ENCODE results near the gene ATPAF1.
A peak's percentile ranks its signal among the peaks of the same experiment; 100 is the strongest.

ATPAF1 gene

DNA sequence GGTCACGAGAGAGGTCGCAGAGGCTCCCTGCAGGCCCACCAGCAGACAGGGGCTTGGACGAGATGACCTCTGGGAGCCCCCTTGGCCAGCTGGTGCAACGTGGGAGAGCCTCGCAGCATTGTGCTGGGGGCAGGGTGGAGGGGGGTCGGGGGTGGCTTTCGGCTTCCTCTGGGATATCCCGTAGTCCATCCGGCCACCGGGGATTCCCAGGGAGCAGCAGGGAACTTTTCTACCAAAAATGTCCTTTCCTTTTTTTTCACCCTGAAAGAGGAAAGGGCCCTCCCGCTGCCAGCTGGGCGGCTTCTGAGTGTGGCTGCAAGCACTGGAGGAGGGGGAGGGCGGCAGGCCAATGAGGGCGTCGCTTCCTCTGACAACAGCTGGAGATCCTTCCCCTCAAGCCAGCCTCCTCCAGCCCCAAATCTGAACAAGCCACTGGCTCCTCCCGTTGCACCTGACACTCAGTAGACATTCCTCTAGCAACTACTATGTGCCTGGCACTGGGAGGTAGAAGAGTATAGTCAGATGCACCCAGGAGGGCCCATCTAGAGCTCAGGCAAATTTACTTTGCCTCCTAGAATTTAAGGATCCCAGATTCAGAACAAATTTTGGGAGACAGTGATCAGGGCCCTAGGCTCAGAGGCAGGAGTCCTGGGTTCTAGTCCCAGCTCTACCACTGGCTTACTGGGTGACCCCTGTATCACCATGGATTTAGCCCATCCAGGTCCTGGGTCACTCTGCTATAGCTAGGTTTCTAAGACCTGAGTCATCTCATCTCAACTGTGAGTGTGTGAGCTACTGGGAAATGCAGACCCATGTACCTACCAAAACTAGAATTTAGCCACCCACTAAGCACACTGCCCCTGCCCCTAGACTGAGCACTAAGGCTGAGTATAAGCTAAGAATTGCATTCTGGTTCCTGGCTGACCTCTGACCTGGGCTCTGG is 54.2 kb downstream of the ATPAF1 start:
- DNase-seq = no peak

GRCh38 chr1:46612937-46613660 is 55.1 kb downstream of the ATPAF1 start:
- no peak for DNase-seq

DNA sequence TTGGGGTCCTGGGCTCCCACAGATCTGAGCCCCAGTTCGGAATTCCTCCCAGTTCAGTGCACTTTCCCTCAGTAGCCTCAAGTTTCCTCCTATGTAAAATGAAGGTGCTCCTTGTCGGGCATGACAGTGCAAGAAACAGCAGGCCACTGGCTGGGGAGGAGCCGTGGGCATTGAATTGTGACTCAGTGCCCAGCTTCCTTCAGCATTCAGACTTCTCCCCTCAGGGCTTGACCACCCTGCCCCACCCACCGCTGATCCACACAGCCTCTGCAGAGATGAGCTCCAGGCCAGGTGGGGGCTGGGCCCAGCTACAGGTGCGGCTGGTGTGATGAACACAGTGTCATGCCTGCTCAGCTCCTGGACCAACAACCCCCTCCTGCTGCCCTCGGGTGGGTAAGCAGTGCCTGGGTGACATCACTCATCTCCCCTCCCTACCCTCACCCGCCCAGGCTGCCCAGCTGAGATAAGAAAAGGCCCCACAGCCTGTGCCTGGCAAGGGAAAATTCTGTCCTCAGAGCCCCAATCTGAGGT is 56.4 kb downstream of the ATPAF1 start:
- no peak for DNase-seq

DNA sequence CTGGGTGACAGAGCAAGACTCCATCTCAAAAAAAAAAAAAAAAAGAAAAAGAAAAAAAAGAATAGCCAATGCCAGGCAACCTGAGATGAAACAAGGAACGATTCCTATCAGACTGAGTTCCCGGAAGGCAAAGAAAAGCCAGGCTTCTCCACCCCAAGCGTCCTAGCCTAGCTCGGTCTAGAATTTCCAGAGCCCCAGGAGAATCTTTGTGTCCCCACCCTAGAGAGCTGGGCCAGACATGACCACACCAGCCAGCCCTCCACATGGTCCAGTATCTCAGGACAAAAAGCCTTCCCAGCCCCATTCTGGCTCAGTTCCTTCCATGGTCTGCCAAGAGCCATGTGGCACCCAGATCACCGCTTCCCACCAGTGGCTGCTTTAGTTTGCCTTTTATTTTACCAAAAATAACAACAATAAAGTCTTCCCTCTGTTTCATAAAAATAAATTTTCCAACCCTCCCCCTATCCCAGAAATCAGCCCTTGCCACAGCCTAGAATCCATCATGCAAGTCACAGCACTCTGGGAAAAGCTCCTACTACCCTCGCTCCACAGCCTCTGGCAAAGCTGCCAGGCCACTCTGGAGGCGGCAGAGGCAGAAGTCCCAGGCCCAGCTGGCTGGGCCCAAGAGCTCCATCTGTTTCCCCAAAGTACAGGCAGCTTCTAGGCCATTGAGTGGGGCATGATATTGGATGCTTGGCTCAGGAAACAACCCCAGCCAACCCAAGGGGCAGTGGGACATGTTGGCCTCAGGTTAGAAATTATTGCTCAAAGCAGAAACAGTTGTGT is 60.6 kb downstream of the ATPAF1 start:
- DNase-seq = no peak

DNA sequence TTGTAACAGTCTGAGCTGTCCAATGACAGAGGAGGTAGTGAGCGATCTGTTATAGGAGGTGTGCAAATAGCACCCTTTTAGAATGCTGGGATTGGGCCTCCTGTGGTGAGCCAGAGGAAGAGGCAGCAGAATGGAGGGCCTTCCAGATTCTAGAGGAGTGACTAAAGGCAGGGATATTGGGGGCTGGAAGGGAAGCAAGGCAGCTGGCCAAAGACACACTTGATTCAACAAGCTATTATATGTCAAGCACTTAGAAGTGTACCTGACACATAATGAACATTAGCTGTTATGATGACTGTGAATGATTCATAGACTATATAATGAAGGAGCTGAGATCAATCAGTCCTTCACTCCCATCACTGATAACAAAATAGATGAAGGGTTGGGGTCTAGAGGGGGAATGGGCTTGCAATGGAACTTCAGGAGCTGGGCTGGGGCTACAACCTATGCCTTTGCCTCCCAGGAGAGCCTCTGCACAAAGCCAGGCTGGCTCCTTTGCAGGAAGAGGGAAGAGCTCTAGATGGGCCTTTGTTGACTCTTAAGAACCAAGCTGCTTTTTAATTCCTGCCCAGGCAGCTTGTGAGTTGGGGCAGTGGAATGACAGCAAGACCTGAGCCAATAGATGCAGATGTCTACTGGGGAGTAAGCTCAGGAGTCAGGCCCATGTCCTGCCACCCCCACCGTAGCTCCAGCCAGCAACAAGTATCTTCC is 61.8 kb downstream of the ATPAF1 start:
- DNase-seq = no peak

DNA sequence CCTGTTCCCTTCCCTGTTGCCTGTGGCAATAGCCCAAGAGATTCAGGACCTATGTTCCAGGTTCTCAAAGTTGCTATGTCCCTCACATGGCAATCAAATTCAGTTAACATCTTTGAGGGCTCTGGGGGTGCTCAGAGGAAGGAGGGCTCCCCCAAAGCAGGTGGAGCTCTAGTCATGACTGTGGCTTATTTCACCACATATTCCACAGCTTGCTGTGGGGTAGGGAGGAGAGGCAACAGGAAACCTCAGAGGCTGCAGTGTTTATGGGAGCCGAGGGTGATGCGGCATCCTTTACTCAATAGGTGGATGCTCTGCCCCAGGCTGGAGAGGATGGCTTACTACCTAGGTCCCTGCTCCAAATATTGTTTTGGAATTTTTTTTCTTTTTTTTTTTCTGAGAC is 62.9 kb downstream of the ATPAF1 start:
- DNase-seq = no peak

- DNase-seq = peak; percentile 92 to 98
Measured at GRCh38 chr1:46603858-46604549, 64.2 kb downstream of the ATPAF1 start, which contains the start of gene MKNK1. MKNK1 (minus strand) TSS chr1:46604268; CDS start chr1:46583327, 20,941 bp downstream.

DNA sequence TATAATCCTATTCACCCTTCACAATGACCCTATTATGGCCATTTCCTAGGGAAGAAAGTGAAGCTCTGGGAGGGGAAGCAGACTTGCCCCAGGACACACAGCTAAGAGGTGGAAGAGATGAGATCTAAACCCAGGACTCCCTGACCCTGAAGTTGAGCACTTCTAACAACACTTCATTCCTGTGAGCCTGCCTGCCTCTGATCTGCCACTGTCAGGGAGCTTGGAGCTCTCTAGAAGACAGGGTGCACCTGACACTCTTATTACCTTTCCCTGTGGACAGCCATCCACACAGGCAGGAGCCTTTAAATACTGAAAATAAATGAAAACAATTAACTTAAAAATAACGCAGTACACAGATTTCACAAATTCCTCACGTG is 64.7 kb downstream of the ATPAF1 start:
- peak in 1 of 2 experiments; percentile 32 for DNase-seq

DNA sequence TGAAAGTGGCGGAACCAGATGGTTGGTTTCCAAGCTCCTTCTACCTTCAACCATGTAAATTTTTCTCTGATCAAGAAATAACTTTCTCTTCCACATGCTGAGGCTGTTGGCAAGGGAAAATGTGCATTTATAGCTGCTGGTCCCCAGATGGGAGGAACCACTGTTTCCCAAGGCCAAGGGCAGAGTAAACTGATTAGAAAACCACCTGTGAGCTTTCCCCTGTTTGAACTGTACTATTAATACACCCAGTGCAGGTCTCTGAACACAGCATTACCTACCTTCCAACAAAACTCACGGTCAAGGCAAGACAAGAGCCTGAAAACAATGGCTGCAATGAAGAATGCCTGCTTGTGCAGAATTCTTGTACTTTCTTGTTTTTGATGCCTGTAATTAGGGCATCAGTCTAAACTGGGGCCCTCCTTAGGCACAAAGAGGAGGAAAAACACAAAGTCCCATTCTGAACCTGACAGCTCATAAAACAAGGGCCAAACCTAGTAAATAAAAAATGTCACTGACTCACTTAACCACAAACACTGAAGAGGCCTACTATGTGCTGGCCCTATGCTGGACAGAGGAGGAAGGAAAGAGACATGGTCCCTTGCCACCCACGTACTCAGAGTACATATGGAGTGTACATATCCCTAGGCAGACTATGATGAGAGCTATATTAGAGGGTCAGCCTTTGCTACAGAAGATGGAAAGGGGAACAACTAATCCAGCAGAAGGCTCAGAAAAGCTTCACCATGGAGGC is 66.7 kb downstream of the ATPAF1 start:
- no peak for DNase-seq

DNA sequence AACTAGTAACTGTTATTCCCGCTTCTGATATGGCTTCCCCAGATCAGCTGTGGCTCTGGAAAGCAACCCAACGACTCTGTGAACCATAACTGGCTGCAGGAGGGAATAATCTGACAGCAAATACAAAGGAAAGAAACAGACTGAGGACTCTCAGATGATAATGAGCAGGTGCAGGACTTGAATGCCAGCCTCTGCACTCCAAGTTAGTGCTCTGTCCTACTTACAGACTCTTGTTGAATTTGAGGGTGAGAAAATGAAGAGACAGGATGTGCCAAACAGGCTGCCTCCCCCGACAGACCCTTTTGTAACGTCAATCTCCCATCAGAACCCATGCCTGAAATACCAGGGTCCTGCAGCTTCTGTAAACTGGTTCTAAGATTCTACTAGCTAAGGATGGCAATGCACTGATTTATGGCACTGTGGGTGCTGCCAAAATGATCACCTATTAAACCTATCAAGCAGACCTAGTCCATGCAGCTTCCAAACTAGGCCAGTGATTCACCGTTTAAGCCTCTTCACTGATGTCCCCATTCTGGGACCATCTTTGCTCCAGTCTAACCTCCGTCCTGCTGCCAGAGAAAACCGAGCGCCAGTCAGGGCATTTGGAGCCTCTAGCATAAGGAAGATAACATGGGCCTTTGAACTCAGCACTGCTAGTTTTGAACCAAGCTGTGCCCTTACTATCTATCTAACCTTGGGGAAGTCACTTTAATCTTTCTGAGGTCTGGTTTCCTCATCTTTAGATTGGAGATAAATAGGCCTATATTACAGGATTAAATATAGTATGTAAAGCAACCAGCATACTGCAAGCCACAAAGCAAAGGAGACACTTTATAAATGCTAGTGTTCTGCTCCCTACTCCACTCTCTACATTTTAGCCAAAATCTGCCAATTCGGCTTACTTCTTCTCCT is 68.8 kb downstream of the ATPAF1 start:
- no peak for DNase-seq

DNA sequence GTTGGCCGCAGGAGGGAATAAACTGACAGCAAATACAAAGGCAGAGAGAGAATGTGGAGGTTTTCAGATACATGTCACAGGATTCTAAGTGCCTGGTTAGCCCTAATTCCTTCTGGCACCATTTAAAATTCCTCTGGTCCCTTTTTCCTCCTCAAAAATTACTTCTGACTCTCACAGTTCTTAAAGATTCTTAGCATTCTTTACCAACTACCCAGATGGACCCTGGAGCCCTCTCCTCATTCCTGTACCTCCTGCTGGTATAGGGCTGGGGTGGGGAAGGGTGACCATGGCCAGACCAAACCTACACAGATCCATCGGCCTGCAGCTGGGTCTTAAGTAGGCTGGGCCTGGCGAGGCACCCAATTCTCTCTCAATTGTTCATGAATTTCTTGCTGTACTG is 71.3 kb downstream of the ATPAF1 start:
- no peak for DNase-seq

- no peak for DNase-seq
Measured at GRCh38 chr1:46596036-46596435, 72.1 kb downstream of the ATPAF1 start.

GRCh38 chr1:46595127-46595526 is 73.0 kb downstream of the ATPAF1 start:
- DNase-seq = no peak

DNA sequence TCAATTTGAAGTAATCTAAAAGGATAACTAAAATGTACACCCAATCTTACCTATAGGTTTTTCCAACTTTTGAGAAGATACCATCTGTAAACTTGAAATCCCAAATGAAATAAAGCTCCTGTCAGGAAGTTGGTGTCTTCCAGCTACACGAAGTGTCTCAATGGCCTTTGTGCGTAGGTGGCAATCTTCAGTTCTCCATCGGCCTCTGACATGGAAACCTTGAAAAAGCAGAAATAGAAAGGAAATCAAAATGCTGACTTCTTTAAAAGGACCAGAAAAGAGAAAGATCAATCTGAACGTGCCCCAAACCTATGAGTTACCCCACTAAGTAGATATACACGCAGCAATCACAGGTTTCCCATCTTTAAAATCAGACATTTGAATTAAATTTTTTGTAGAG is 74.1 kb downstream of the ATPAF1 start:
- no peak for DNase-seq

GRCh38 chr1:46592823-46593222 is 75.3 kb downstream of the ATPAF1 start:
- DNase-seq = no peak

- DNase-seq = no peak
Measured at GRCh38 chr1:46589529-46589928, 78.6 kb downstream of the ATPAF1 start.

- no peak for DNase-seq
Measured at GRCh38 chr1:46587069-46587468, 81.1 kb downstream of the ATPAF1 start.

GRCh38 chr1:46585312-46585938 is 82.7 kb downstream of the ATPAF1 start:
- DNase-seq = no peak

DNA sequence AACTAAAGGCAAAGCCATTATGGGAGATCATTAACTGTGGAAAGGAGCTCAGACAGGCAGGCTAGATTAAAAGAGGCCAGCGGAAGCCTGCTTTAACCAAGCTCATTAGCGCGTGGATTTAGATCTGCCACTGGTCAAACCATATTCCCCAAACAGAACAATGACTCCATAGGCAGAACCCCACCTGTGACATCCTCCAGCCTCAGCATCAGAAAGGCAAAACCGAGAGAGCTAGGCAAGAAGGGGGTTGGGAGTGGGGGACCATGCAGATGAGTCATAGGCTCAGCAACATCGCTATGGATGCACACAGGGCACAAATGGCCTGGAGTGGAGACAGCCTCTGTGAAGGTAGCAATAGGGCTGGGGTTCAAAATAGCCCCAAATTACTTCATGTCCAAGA is 84.7 kb downstream of the ATPAF1 start:
- DNase-seq = no peak

All from NCI-H526 (cell line).